GM21360 (cell line): ENCODE data around the gene RASA3.
A peak's percentile ranks its signal among the peaks of the same experiment; 100 is the strongest.
"Not testable (repeated sequence)": the region's sequence is repeated elsewhere in the genome, so short reads cannot be mapped to it uniquely, and the experiment has no call there.

Source experiments
- ATAC-seq: cut with Tn5 transposase; IDR thresholded peaks from one replicate; pipeline ENCODE4 v1.9.1; 2021; ENCODE audit warnings: mild to moderate bottlenecking, moderate library complexity; ENCODE audit not compliant: unreplicated experiment

The RASA3 gene

DNA sequence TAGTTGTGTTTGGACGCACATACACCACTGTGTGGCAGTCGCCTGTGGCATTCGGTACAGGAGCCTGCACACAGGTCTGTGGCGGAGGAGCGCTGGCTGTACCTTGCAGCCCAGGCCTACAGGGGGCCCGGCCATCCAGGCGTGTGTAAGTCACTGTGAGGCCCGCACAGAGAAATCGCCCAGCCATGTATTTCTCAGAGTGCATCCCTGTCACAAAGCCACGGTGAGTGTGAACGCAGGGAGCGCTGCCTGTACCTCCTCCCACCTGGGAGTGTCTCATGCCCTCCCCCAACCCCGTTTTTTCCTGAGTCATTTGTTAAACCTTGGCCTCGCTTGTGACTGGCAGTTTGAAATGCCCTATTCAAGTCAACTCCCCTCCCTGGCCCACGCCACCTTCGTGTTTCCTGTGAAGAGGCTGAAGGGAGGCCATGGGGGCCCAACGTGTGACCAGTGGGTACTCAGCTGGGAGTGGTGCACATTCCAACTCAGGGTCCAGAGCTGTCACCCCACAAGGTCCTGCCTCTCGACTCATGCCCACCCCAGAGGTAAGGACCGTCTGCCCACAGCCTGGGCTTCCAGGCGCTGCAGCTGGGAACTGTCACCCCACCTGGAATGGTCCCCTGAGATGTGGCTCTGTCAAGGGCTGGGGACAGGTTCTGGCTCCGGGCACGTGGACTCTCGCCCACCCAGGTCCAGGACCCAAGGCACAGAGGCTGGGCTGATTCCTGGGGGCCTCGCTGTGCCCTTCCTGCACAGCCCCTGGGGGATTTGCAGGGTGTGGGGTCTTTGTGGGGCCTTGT is 11.6 kb upstream of the RASA3 start:
- peak; percentile 40 for ATAC-seq

DNA sequence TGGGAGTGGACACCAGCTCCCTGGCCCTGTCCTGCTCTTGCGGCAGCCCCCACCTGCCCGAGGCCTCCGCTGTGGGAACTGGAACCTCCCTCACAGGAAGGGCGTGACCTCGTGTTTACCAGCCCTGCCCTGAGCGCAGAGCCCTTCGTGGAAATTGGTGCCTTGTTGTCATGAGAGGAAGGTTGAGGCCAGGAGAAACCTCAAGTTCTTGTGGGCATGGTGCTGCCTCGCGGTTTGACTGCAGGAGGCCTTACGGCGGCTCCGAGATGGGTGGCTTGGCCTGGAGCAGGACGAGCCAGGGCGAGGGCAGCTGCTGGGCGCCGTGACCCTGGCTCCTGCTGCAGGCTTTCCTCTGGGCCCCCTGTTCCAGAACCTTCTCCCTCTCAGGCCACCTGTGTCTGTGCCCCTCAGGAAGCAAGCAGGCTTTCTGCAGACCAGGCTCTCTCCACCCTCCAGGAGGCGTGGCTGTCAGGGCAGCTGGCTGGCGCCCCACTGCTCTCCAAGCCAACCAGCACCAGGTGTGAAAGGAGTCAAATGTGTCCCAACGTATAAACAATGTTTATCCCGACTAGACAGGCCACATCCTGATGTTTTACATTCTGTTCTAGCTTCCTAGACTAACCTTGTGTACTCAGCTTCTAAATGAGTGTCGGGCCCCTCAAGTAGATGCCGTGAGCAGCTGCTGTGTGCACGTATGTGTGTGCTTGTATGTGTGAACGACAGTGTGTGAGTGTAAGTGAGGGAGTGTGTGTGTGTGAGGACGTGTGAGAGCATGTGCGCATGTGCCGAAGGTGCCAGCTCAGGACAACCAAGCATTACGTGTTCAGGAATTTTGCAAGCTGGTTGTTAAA is 10.4 kb upstream of the RASA3 start:
- ATAC-seq: no peak

DNA sequence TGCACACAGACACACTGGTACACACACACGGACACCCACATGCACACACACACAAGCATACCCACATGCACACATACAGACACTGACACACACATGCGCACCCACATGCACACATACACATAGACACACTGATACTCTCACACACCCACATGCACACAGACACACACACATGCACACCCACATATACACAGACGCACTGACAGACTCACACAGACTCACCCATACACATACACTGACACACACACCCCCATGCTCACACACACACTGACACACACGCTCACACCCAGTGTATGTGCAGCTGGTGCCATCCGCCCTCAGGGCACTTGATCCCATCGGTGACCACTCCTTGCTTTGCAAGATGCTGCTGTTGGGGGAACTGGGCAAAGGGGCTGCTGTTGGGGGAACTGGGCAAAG is 9.7 kb upstream of the RASA3 start:
- no peak for ATAC-seq

DNA sequence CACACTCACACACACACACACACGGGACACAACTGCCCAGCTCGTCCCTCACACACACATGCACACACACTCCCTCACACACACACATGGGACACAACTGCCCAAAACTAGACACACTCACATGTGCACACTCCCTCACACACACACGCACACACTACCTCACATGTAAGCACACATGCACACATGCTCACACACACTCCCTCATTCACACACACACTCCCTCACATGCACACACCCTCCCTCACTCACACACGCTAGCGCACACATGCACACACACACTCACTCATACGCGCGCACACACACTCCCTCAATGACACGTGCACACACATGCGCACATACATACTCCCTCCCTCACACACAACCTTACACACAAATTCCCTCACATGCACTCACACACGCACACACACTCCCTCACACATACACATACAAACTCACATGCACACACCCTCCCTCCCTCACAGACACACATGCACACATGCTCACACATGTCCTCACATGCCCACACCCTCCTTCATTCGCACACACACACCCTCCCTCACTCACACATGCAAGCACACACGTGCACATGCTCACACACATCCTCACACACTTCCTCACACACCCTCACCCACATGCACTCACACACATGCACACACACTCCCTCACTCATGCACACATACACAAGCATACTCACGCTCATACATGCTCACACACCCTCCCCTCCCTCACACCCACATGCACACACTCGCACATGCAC is 9.0 kb upstream of the RASA3 start:
- ATAC-seq: no peak

DNA sequence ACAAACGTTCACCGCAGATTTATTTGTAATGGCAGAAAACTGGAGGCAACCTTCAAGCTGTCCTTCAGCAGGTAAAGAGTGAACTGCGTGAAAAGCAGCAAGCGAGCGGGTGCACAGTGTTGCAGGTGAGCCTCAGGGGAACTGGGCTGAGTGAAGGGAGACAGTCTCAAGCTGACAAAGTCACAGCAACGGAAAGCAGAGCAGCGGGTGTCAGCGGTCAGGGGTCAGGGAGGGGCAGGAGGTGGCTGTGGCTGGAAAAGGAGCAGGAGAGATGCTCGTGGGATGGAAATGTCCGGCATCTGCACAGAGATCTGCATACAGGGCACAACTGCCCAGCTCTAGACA is 8.5 kb upstream of the RASA3 start:
- ATAC-seq: no peak

DNA sequence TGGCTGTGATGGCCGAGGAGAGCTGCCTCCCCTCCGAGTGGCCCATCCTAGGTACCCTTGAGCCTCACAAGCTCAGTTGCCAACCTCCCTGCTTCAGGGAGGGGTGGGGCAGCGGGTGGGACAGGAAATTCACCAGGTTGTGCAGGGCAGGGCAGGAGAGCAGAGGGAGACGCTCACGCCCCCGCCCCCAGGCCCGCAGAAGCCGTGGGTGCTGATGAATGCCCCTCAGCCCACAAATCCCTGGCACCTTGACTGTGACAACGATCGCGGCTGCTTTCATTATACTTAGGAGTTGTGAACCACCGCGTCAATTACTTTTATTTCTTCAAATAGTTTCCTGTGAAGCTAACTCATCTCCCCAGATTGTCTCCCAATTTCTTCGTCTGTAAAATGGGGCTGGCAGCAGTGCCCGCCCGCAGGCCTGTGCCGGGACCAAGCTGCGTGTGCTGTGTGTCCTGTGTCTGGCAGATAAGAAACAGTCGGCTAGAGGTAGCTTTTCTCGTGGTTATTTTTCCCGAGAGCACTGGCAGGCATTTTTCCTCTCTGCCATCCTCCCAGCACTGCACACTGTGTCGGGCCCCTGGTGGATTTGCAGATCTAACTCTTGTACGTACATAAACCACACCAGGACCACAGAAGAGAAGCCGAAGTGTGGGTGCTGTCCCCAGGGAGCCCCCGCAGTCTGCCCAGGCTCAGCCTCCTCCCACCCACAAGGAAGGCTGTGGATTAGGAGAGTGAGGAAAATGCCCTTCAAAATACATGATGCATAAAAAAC is 7.9 kb upstream of the RASA3 start:
- ATAC-seq: no peak

DNA sequence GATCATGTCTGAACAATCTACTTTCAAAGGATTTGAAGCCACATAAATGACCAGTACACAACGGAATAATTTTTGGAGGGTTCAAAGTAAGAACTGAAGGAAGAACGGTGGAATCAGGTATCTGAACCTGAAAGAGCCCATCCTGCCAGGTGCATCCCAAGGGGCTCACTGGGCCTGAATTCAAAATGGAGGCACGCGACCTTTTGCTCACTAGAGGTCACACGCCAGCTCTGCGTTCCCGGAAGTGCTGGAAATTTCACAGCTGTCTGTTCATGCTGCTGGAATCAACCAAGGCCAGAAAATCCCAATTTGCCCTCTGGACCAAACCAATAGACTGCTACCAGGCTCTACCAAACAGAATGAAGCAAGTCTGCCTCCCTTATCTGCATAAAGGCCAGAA is 4.2 kb upstream of the RASA3 start:
- no peak for ATAC-seq

DNA sequence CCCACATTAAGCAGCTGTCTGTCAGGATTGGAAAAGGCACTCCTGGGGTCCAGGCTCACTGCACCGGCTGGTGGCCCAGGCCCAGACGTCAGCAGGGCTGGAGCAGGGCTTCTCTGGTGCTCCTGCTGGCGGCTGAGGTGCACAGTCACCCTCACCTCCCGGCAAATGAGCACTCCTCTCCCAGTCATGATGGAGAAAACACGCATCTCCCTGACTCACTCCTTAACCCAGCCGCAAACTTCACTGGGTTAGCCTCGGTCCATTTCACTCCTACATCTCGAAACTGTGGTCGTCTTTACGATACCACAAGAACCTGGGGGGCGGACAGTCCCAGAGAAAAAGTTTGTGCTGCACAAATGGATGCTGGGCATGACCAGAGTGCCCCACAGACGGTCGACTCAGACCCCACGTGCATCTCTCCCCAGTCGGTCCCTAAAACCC is 3.3 kb upstream of the RASA3 start:
- ATAC-seq: no peak

DNA sequence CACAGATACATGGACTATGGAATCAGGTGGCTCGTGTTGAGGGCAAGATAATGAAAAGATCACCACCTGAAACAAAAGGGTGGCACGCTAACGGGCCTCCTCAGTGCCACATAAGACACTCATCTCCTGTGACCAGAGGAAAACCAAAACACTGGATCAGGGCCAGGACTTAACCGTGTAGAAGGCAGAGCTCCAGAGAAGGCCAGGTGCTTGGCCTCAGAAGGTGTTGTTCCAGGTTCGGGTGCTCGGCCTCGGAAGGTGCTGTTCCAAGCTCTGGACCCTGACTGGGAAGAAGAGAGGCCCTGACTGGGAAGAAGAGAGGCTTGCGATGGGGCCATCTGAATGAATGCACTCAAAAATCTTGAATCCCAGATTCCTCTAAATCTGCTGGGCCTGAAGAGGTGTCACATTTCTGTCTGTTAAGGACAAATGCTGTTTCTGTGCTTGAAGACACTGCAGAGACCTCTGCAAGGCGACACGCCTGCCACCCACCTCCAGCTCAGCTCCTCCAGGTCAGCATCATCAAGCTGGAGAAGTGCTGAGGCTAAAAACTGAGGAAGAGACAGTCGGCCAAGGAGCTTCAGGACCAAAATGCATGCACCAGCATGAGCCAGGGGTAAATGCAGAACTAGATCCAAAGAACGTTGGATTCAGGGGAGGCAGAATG is 2.7 kb upstream of the RASA3 start:
- no peak for ATAC-seq

DNA sequence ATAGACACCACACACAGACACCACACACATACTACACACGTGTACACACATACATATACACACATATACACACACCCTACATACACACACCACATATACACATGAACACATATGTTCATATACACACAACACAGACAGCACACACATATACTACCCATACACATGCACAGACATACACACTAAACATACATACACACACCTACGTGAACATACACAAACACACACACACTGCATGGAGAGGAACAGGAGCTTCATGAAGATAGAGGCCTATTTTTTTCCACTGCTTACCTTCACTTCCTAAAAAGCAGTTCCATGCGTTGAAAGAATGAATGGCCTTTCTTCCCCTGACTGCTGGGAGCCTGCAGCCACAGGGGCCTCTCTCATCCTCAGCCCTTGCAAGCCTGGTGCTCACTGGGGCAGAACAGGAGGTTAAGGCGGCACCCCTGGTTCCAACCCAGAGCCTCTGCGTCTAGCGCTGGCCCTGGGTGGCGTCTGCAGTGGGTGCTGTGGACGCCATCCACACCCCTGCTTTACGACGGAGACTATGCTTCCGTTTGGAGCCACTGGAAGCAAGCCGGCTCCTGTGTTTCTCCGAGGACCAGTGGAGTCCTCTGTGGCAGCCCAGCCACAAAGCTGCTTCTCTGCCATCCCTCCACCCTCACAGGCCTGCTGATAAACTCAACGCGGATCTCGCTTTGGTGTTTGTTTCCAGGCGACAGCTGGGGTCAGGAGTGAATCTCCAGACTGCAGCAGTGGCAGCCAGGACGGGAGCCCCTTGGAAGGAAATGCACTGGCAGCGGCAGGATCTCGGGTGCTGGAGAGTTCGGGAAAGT is 1.9 kb upstream of the RASA3 start:
- ATAC-seq: no peak

DNA sequence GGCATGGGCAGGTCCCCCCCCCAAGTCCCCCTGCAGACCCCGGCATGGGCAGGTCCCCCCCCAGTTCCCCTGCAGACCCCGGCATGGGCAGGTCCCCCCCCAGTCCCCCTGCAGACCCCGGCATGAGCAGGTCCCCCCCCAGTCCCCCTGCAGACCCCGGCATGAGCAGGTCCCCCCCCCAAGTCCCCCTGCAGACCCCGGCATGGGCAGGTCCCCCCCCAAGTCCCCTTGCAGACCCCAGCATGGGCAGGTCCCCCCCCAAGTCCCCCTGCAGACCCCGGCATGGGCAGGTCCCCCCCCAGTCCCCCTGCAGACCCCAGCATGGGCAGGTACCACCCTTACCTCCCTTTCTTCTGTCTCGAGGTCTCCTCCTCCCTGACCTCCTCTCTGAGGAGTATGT is 1.1 kb upstream of the RASA3 start:
- not testable (repeated sequence) for ATAC-seq

DNA sequence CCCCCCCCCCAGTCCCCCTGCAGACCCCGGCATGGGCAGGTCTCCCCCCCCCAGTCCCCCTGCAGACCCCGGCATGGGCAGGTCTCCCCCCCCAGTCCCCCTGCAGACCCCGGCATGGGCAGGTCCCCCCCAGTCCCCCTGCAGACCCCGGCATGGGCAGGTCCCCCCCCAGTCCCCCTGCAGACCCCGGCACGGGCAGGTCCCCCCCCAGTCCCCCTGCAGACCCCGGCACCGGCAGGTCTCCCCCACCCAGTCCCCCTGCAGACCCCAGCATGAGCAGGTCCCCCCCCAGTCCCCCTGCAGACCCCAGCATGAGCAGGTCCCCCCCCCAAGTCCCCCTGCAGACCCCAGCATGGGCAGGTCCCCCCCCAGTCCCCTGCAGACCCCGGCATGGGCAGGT is 703 bp upstream of the RASA3 start:
- ATAC-seq: not testable (repeated sequence)

DNA sequence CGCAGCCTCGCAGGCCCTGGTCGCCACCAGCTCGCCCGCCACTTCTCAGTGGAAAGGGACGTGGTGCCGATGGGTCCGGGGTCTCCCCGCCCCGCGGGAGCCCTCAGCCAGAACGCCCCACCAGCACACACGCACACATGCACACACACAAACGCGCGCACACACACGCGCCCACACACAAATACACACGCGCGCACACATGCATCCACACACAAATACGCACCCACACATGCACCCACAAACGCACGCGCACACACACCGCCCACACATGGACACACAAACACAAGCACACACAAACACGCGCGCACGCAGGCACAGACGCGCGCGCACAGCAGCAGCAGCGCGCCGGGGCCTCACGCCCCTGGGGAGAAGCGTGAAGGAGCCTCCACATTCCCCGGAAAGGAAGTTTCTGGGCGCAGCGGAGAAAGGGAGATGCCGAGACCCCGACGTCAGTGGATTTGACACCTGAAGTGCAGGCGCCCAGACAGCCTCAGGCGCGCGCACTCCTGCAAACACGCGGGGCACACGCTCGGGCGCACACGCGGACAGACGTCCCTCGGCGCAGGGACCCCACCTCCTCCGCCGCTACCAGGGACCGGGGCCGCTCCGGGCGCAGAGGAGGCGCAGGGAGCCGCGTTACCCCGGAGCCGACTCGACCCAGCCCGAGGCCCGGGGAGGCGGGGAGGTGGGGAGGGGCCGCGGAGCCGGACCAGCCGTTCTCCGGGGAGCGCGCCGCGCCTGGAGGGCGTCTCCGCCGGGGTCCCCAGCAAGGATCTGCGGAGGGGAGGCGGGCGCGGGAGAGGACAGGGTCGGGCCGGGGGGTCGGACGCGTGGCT is 622 bp downstream of the RASA3 start:
- peak; percentile 2 for ATAC-seq

DNA sequence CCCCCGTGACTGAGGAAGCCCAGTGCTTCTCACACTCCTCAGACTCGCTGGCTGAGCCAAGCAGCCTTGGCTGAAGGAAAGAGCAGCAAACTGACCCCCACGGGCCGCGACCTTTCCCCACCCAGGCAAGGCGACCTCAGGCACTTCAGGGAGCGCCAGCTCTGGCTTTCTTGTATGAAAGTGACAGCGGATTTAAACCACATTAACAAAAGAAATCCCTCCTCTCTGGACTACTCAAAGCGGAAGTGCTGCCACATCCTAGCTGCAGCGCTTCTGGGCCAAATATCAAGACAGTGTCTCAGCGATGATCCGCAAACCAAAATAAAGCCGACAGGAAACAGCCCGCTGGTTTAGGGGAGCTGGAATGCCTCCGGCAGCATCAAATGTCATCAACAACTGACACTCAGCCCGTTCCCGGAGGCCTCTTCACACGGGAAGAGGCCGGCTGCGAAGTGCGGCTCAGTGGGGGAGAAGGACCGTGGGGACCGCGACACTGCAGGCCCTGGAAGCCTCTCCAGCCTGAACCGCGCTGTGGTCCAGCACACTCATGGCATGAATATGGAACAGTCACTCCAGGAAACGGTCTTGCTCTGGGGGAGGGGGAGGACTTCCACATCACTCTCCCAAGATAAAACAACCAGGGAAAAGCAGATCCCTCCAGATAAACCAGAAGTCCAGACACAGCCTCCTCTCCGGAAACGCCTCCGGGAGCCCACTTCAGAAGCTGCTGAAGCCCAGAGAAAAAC is 1.4 kb downstream of the RASA3 start:
- ATAC-seq: no peak

DNA sequence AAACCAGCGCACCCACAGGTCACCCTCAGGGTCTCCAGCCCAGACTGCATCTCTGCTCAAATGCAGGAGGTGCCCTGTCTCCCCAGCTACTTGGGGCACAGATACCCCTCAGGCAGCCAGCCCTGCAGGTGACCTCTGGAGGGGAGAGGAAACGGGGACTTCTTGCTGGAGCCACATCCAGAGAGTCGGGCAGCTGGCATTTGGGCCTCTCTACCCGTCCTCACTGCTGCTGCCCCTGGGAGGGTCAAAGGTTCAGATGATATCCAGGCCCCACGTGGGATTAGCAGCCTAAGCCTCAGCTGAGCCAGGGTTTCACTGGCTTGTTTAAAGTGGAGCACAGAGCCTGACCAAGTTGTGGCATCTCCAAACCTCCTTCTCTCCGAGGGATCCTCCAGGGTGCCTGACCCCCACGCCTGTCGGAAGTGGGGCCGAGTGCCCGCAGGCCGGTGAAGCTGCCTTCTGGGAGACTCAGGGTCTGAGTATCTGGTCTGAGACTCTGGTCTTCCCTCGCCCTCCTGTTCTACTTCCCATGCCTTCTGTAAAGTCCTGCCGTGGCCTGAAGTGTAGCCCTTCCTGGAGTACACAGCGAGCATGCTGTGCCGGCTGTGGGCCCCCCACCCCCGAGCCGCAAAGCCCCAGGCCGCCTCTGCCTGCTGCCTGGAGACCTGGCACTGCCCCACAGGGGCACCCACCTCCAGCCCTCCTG is 2.1 kb downstream of the RASA3 start:
- ATAC-seq: no peak

DNA sequence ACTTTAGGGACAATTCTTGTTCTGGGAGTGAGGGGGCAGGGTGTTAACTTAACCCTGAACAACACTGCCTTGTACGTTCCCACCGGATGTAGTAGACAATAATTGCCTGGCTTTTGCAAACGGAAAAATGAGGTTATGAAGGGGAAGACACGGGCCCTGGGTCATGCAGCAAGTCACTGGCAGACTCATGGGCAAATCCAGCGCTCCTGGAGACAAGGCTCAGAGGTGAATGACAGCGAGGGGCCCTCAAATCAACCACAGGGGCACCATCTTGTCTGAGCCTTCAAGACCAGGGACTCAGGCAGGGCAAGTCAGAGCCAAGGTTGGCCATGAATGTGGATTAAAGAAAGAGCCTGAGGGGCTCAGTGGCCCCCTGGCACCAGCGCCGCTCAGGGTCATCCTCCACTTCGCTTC is 2.8 kb downstream of the RASA3 start:
- no peak for ATAC-seq
